BJ (cell line): ENCODE data around the gene MRPL36. TPM values are rescaled to one million over a fixed set of nuclear protein-coding genes. Genes with fewer than 3 reads are reported as not detected.

Experiments
- CTCF ChIA-PET: fragments of 350-600 bp; formaldehyde crosslinking; extraction: SDS; loops from one replicate; lab custom pipeline; 2021; ENCODE audit warnings: antibody characterized with exemption, inconsistent platforms; lab: Yijun Ruan, JAX
- POLR2A ChIA-PET: fragments of 300-600 bp; sonication (Branson Sonifier 250); formaldehyde crosslinking; extraction: SDS; loops from one replicate; lab custom pipeline; 2021; ENCODE audit warnings: antibody characterized with exemption; lab: Charles Lee
- DNase-seq: peaks from one replicate; pipeline ENCODE4 v3.0.0-alpha.2; 2011; ENCODE audit warnings: low read depth
- H3K27me3 ChIP-seq: 2 replicates; pipeline ENCODE4 v1.6.0; 2011; ENCODE audit warnings: low read length; ENCODE audit not compliant: control insufficient read depth, insufficient read depth
- H3K36me3 ChIP-seq: 2 replicates; pipeline ENCODE4 v1.5.1; 2011; ENCODE audit warnings: low read length; ENCODE audit not compliant: control insufficient read depth, insufficient read depth
- H3K4me3 ChIP-seq: 2 replicates; pipeline ENCODE4 v1.5.1; 2011; ENCODE audit warnings: low read depth, mild to moderate bottlenecking, control low read depth, low read length
- CTCF ChIP-seq: IDR thresholded peaks from 2 replicates; pipeline ENCODE4 v1.5.1; 2011; ENCODE audit warnings: low read depth, mild to moderate bottlenecking, control low read depth, inconsistent platforms, low read length, moderate library complexity; ENCODE audit not compliant: insufficient read depth
- polyA plus RNA-seq: library from polyadenylated mRNA; depleted of rRNA; stranded (reverse); fragments of >200 nt; gene quantifications from 2 replicates; pipeline ENCODE4 v1.2.3, GENCODE V29; 2011

Gene MRPL36
- polyA plus RNA-seq, 1 experiment: 67.9 TPM

GRCh38 chr5:1757511-1757910, 42.1 kb downstream of the MRPL36 start:
- POLR2A ChIA-PET: no interaction called here
- TF ChIP-seq CTCF: no peak
- CTCF ChIA-PET: interaction anchor here (1.5 kb wide), 1 partner anchor 282 kb away, joined by 7 read pairs; no protein-coding TSS in a partner anchor
- H3K27me3 ChIP-seq: no peaks in the 10 kb centered on the region; the same call in 1 of the 2 replicates
- H3K36me3 ChIP-seq: no peaks in the 10 kb centered on the region
- no peak for DNase-seq
- H3K4me3 ChIP-seq: no peak overlapping the region

GRCh38 chr5:1756481-1756880, 43.2 kb downstream of the MRPL36 start:
- H3K4me3 ChIP-seq: no peak overlapping the region
- ChIA-PET POLR2A (no interaction called here), CTCF (interaction anchor here (0.5 to 1.5 kb wide), 2 partner anchors 263 to 283 kb away, joined by 3 to 7 read pairs; no protein-coding TSS in a partner anchor)
- no peak for TF ChIP-seq CTCF
- DNase-seq: no peak
- no peaks in the 10 kb centered on the region; the same call in 1 of the 2 replicates for H3K27me3 ChIP-seq
- no peaks in the 10 kb centered on the region for H3K36me3 ChIP-seq

- ChIA-PET CTCF (interaction anchor here (1.5 kb wide), 1 partner anchor 8 kb away, joined by 6 read pairs; no protein-coding TSS in a partner anchor), POLR2A (no interaction called here)
- no peak for TF ChIP-seq CTCF
- H3K36me3 ChIP-seq: no peaks in the 10 kb centered on the region
- H3K4me3 ChIP-seq: no peak overlapping the region
- DNase-seq: no peak
- H3K27me3 ChIP-seq: no peaks in the 10 kb centered on the region; the same call in 1 of the 2 replicates
These were observed 44.2 kb downstream of the MRPL36 start for GRCh38 chr5:1755321-1755949.

GRCh38 chr5:1754531-1755220, 45.0 kb downstream of the MRPL36 start:
- CTCF ChIA-PET: interaction anchor here (1.5 kb wide), 1 partner anchor 9 kb away, joined by 6 read pairs; no protein-coding TSS in a partner anchor
- no peaks in the 10 kb centered on the region; the same call in 1 of the 2 replicates for H3K27me3 ChIP-seq
- no peaks in the 10 kb centered on the region for H3K36me3 ChIP-seq
- no peak overlapping the region for H3K4me3 ChIP-seq
- TF ChIP-seq CTCF: no peak
- POLR2A ChIA-PET: no interaction called here
- DNase-seq: no peak

GRCh38 chr5:1753490-1753889, 46.1 kb downstream of the MRPL36 start:
- CTCF ChIA-PET: interaction anchor here (0.8 kb wide), 1 partner anchor 11 kb away, joined by 3 read pairs; no protein-coding TSS in a partner anchor
- Histone ChIP-seq H3K27me3 (no peaks in the 10 kb centered on the region; the same call in 1 of the 2 replicates), H3K4me3 (no peak overlapping the region), H3K36me3 (no peaks in the 10 kb centered on the region)
- no peak for TF ChIP-seq CTCF
- POLR2A ChIA-PET: interaction anchor here (0.7 kb wide), 1 partner anchor 283 kb away, joined by 8 read pairs; no protein-coding TSS in a partner anchor
- DNase-seq: no peak
